BLaER1 treated with 17β-estradiol and CSF1 and Interleukin-3, amounts not matched to agents 10 nM and 100 nM (cell line): Measurements from ENCODE around the gene TNIK.

Experiments
- H3K27ac ChIP-seq, 11 experiments: shearing (Covaris generic); formaldehyde crosslinking; 2 replicates each; pipeline ENCODE4 v1.8.1; 2022
- H3K27me3 ChIP-seq, 11 experiments: shearing (Covaris generic); formaldehyde crosslinking; 2 replicates each; pipeline ENCODE4 v1.8.1; 2022
- H3K36me3 ChIP-seq, 11 experiments: shearing (Covaris generic); formaldehyde crosslinking; 2 replicates each; pipeline ENCODE4 v1.8.1; 2022
- H3K4me1 ChIP-seq, 10 experiments: shearing (Covaris generic); formaldehyde crosslinking; 2 replicates each; pipeline ENCODE4 v1.8.1; 2022
- H3K4me2 ChIP-seq, 11 experiments: shearing (Covaris generic); formaldehyde crosslinking; 2 replicates each; pipeline ENCODE4 v1.8.1; 2022
- H3K4me3 ChIP-seq, 10 experiments: shearing (Covaris generic); formaldehyde crosslinking; 2 replicates each; pipeline ENCODE4 v1.8.1; 2022
- H3K9ac ChIP-seq, 11 experiments: shearing (Covaris generic); formaldehyde crosslinking; 2 replicates each; pipeline ENCODE4 v1.8.1; 2022
- H3K9me3 ChIP-seq, 11 experiments: shearing (Covaris generic); formaldehyde crosslinking; replicated peaks in 1 of 11; 2 replicates each; pipeline ENCODE4 v1.8.1; 2022
- H4K20me1 ChIP-seq, 11 experiments: shearing (Covaris generic); formaldehyde crosslinking; 2 replicates each; pipeline ENCODE4 v1.8.1; 2022
- Cebpa-rat ChIP-seq, 11 experiments: shearing (Covaris generic); IDR thresholded peaks; 2 replicates each; pipeline ENCODE4 v1.8.1; 2022

TNIK gene

DNA sequence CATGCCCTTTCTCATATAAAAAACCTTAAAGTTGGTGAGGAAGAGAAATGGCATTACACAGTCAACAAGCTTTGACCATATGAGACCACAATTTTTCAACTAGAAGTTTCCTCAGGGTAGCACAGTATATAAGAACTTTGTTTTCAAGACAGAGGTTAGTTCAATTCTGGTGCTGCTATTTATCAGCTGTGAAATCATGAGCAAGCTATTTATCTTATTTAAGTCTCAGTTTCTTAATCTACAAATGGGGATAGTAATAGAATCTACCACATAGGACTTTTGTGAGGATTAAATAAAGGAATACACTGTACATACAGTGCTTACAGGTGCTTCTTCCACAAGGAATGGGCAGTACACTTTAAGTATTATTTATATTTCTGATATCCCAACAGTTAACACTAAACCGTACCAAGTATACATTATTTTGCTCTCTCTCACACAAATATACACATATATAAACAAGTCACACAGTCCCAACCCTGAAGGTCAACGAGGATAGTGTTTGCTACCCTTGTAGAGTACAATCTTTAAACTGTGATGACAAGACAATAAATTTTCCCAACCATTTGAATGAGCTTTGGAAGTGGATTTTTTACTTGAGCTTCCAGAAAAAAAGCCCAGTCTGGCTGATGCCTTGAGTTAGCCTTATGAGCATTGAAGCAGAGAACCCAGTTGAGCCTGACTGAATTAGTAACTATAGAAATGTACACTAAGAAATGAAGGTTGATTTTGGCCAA, 178.8 kb downstream of the TNIK start:
- Histone ChIP-seq H3K4me2 (no peak overlapping the region), H3K9ac (no peak overlapping the region), H3K27ac (no peak overlapping the region), H3K9me3 (no peaks in the 10 kb centered on the region), H4K20me1 (0 out of 22 replicates have a peak, but pooled peaks cover 0 to 4% (median 0%) of the 10 kb centered on the region in 11 experiments), H3K27me3 (no peaks in the 10 kb centered on the region), H3K4me3 (no peak overlapping the region), H3K4me1 (peaks cover 0 to 8% (median 0%) of the 10 kb centered on the region in 10 experiments; a peak in 2 of 20 replicates), H3K36me3 (no peaks in the 10 kb centered on the region)
- TF ChIP-seq Cebpa-rat (IDR thresholded peaks at IDR 0.05) = no peak

DNA sequence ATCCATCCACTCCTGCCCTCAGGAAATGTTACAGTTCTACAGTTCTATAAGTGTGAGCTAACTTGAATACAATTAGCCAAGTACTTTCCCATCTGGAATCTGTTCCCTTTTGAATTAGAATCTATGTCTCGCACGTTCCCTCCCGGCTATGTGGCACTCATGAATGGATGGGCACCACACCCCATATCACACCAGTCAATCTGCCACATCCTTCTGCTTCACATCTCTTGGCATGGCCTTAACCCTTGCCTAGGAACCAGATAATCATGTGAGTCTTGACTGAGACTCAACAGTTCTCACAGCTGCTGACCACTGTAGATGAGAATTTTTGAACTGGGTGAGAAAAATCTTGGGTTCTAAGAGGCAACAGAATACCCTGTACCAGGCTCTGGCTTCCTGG, 180.2 kb downstream of the TNIK start:
- 0 out of 22 replicates have a peak, but pooled peaks cover 0 to 4% (median 0%) of the 10 kb centered on the region in 11 experiments for H4K20me1 ChIP-seq
- H3K9ac ChIP-seq = no peak overlapping the region
- TF ChIP-seq Cebpa-rat (IDR thresholded peaks at IDR 0.05) = no peak
- H3K4me3 ChIP-seq = no peak overlapping the region
- H3K27ac ChIP-seq = no peak overlapping the region
- no peaks in the 10 kb centered on the region for H3K27me3 ChIP-seq
- H3K4me1 ChIP-seq = peaks cover 0 to 8% (median 0%) of the 10 kb centered on the region in 10 experiments; a peak in 2 of 20 replicates
- H3K9me3 ChIP-seq = no peaks in the 10 kb centered on the region
- no peak overlapping the region for H3K4me2 ChIP-seq
- H3K36me3 ChIP-seq = no peaks in the 10 kb centered on the region

- TF ChIP-seq Cebpa-rat (IDR thresholded peaks at IDR 0.05) = no peak
- Histone ChIP-seq H3K4me3 (no peak overlapping the region), H3K9ac (no peak overlapping the region), H3K27me3 (no peaks in the 10 kb centered on the region), H3K36me3 (no peaks in the 10 kb centered on the region), H3K4me1 (0 out of 20 replicates have a peak, but pooled peaks cover 0 to under 1% (median 0%) of the 10 kb centered on the region in 10 experiments), H3K9me3 (no peaks in the 10 kb centered on the region), H3K27ac (no peak overlapping the region), H3K4me2 (no peak overlapping the region), H4K20me1 (0 out of 22 replicates have a peak, but pooled peaks cover 0 to 4% (median 0%) of the 10 kb centered on the region in 11 experiments)
Observed at GRCh38 chr3:171278299-171278590, 182.0 kb downstream of the TNIK start.

DNA sequence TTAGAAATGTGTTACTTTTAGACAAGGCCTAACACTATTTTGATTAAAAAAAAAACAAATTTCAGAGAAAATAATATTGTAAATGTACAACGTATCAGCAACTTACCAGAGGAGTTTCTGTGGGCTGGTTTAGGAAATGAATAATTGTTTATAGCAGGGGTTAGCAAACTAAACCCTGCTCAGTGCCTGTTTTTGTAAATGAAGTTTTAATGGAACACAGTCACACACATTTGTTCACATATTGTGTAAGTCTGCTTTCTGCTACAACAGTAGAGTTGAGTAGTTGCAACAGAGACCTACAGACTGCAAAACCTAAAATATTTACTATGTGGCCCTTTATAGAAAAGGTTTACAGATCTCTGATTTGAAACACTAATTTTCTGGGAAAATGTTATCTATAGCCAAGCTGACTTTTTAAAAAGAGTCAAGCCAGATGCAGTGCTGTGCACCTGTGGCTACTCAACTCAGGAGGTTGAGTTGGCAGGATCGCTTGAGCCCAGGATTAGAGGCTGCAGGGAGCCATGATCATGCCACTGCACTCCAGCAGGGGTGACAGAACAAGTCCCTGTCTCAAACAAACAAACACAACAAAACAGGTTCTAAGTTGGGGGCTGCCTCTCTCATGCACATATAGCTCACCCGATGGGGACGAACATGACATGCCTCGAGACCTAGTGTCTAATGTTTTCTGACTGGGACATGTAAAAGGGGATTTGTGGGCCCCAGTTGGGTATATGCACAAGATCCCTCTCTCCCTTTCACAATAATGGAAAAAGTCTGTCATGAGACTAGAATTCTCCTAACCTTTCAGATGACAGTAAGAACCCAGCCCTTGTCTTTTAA, 182.5 kb downstream of the TNIK start:
- H3K4me3 ChIP-seq = no peak overlapping the region
- no peak for TF ChIP-seq Cebpa-rat (IDR thresholded peaks at IDR 0.05)
- H3K27ac ChIP-seq = no peak overlapping the region
- peaks cover 0 to 3% (median 0%) of the 10 kb centered on the region in 11 experiments; a peak in 1 of 22 replicates for H3K9me3 ChIP-seq
- H3K36me3 ChIP-seq = no peaks in the 10 kb centered on the region
- no peak overlapping the region for H3K4me2 ChIP-seq
- no peaks in the 10 kb centered on the region for H3K4me1 ChIP-seq
- H3K9ac ChIP-seq = no peak overlapping the region
- H4K20me1 ChIP-seq = 0 out of 22 replicates have a peak, but pooled peaks cover 0 to 4% (median 0%) of the 10 kb centered on the region in 11 experiments
- H3K27me3 ChIP-seq = no peaks in the 10 kb centered on the region

DNA sequence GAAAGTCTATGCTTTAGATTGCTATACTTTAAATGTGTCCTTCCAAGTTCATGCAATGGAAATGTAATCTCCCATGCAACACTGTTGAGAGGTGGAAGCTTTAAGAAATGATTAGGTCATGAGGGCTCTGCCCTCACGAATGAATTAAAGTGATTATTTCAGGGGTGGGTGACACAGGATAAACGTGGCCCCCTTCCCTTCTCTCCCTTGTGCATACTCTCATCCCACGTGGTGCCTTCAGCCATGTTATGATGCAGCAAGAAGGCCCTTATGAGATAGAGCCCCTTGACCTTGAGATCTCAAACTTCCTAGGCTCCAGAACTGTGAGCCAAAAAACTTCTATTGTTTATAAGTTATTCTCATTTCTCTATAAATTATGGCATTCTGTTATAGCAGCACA, 183.3 kb downstream of the TNIK start:
- Histone ChIP-seq H3K36me3 (no peaks in the 10 kb centered on the region), H3K27me3 (no peaks in the 10 kb centered on the region), H4K20me1 (0 out of 22 replicates have a peak, but pooled peaks cover 0 to 4% (median 0%) of the 10 kb centered on the region in 11 experiments), H3K27ac (no peak overlapping the region), H3K9me3 (peaks cover 0 to 3% (median 0%) of the 10 kb centered on the region in 11 experiments; a peak in 1 of 22 replicates), H3K4me3 (no peak overlapping the region), H3K4me1 (no peaks in the 10 kb centered on the region), H3K4me2 (no peak overlapping the region), H3K9ac (no peak overlapping the region)
- TF ChIP-seq Cebpa-rat (IDR thresholded peaks at IDR 0.05) = no peak

DNA sequence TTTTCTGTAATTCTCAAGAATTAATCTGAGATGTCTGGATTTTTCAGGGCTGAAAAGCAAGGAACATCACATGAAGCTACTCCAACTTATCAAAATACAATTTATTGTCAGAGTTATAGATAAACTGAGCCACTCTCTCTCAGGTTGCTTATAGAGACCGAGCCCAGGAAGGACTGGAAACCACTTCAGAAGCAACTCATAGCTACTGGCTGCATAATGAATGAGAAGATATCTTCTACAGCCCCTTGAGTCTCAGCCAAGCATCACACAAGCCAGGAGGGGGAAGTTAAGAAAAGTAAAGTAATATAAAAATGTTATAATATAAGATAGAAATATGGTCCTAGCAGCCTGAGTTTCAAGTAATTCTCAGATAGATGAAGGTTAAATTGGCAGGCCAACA, 186.0 kb downstream of the TNIK start:
- H3K27ac ChIP-seq = no peak overlapping the region
- H3K4me2 ChIP-seq = no peak overlapping the region
- H3K9ac ChIP-seq = no peak overlapping the region
- TF ChIP-seq Cebpa-rat (IDR thresholded peaks at IDR 0.05) = no peak
- H4K20me1 ChIP-seq = 0 out of 22 replicates have a peak, but pooled peaks cover 0 to 4% (median 0%) of the 10 kb centered on the region in 11 experiments
- H3K4me1 ChIP-seq = no peaks in the 10 kb centered on the region
- peaks cover 0 to 3% (median 0%) of the 10 kb centered on the region in 11 experiments; a peak in 1 of 22 replicates for H3K9me3 ChIP-seq
- no peaks in the 10 kb centered on the region for H3K27me3 ChIP-seq
- no peak overlapping the region for H3K4me3 ChIP-seq
- H3K36me3 ChIP-seq = no peaks in the 10 kb centered on the region

DNA sequence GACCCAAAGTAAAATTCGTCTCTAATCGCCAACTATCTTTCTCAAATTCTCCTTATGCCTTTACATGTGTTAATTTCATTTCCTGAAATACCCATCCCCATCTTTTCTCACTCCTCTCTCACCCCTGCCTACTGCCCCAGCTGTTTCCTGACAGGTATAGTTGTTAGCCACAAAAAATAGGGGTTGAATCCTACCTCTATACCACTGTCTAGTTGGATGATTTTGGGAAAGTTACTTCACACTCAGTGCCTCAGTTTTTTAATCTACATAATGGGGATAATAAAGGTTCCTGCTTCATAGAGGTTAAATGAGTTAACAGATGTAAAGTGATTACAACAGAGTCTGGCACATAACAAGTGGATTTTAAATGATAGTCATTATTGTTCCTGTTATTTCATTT, 189.7 kb downstream of the TNIK start:
- no peak for TF ChIP-seq Cebpa-rat (IDR thresholded peaks at IDR 0.05)
- no peak overlapping the region for H3K9ac ChIP-seq
- H3K4me3 ChIP-seq = no peak overlapping the region
- H3K9me3 ChIP-seq = peaks cover 0 to 3% (median 0%) of the 10 kb centered on the region in 11 experiments; a peak in 1 of 22 replicates
- no peak overlapping the region for H3K4me2 ChIP-seq
- no peaks in the 10 kb centered on the region for H4K20me1 ChIP-seq
- no peaks in the 10 kb centered on the region for H3K36me3 ChIP-seq
- H3K27me3 ChIP-seq = no peaks in the 10 kb centered on the region
- H3K4me1 ChIP-seq = peaks cover 0 to 15% (median 0%) of the 10 kb centered on the region in 10 experiments; a peak in 3 of 20 replicates
- H3K27ac ChIP-seq = no peak overlapping the region

DNA sequence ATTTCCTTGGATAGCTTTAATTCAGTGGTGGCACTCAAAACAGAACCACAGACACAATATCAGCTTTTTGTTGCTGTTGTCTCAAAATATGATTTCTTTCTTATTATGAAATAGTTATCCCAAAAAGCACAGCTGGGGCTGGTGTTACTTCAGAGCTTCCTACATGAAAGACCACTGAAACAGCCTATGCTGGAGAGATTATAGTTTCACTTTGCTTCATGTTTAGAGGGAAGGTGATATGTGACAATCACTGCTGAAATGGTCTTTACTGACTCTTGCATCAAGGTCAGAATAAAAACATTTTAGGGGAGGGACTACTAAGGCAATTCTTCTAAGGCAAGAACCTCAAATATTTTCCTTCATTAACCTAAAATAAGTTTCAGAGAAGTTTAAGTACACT, 190.7 kb downstream of the TNIK start:
- Histone ChIP-seq H3K4me3 (no peak overlapping the region), H3K27me3 (no peaks in the 10 kb centered on the region), H3K4me2 (0 out of 22 replicates have a peak overlapping the region, but pooled peaks of 1 of the 11 experiments have one; percentile 8), H3K4me1 (peaks cover 0 to 15% (median 0%) of the 10 kb centered on the region in 10 experiments; a peak in 3 of 20 replicates), H3K9ac (no peak overlapping the region), H4K20me1 (no peaks in the 10 kb centered on the region), H3K9me3 (peaks cover 0 to 3% (median 0%) of the 10 kb centered on the region in 11 experiments; a peak in 1 of 22 replicates), H3K27ac (0 out of 22 replicates have a peak overlapping the region, but pooled peaks of 1 of the 11 experiments have one; percentile 16), H3K36me3 (no peaks in the 10 kb centered on the region)
- no peak for TF ChIP-seq Cebpa-rat (IDR thresholded peaks at IDR 0.05)

DNA sequence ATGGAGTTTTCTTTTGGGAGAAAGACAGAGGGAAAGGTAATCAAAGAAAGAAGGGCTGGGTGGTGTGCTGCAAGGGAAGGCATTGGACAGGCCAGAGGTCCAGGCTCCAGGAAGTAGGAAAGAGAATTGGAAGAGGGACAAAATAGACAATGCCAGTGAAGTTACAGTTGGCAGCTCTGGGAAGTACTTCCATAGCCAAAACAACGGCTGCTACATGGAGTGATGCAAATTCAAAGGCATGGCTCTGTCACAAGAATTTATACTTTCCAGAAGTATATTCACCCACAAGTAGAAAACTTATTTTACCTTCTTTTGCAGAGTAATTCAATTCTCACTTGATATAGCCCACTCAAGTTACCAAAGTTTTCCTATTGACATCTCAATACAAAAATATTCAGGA, 191.5 kb downstream of the TNIK start:
- no peak for TF ChIP-seq Cebpa-rat (IDR thresholded peaks at IDR 0.05)
- Histone ChIP-seq H4K20me1 (no peaks in the 10 kb centered on the region), H3K36me3 (no peaks in the 10 kb centered on the region), H3K27ac (no peak overlapping the region), H3K27me3 (no peaks in the 10 kb centered on the region), H3K9me3 (peaks cover 0 to 3% (median 0%) of the 10 kb centered on the region in 11 experiments; a peak in 1 of 22 replicates), H3K4me3 (no peak overlapping the region), H3K4me2 (no peak overlapping the region), H3K4me1 (peaks cover 0 to 15% (median 0%) of the 10 kb centered on the region in 10 experiments; a peak in 3 of 20 replicates), H3K9ac (no peak overlapping the region)
